HL-60 (cell line): ENCODE measurements around the gene MYH10.

ENCODE experiments used
- DNase-seq, 2 experiments: peaks; one replicate each; pipeline ENCODE4 v3.0.0-alpha.2; 2010 to 2020; ENCODE audit warnings: low read depth in 1 of 2, low spot score in 1 of 2
- H3K27ac ChIP-seq: fragments of 250-450 bp; sonication (Bioruptor Pico); replicated peaks from 2 replicates; pipeline ENCODE4 v1.5.1; 2020; ENCODE audit warnings: mild to moderate bottlenecking, moderate library complexity
- H3K27me3 ChIP-seq: fragments of 250-450 bp; sonication (Bioruptor Pico); 2 replicates; pipeline ENCODE4 v1.5.1; 2021; ENCODE audit warnings: mild to moderate bottlenecking, moderate library complexity; ENCODE audit not compliant: insufficient read depth, poor library complexity, severe bottlenecking
- H3K4me3 ChIP-seq: replicated peaks from 2 replicates; pipeline ENCODE4 v1.5.1; 2011; ENCODE audit warnings: mild to moderate bottlenecking, control low read depth, low read length; ENCODE audit not compliant: insufficient read depth
- CTCF ChIP-seq: IDR thresholded peaks from one replicate; pipeline ENCODE4 v1.5.1; 2011; ENCODE audit warnings: low read length, control low read depth, inconsistent platforms; ENCODE audit not compliant: insufficient read depth
- GABPA ChIP-seq: IDR thresholded peaks from 2 replicates; pipeline ENCODE4 v1.6.1; 2012; ENCODE audit warnings: low read depth
- POLR2AphosphoS5 ChIP-seq: IDR thresholded peaks from 2 replicates; pipeline ENCODE4 v1.6.1; 2012; ENCODE audit warnings: low read depth
- REST ChIP-seq: IDR thresholded peaks from 2 replicates; pipeline ENCODE4 v1.6.1; 2012; ENCODE audit warnings: low read depth; ENCODE audit not compliant: insufficient replicate concordance
- SPI1 ChIP-seq: IDR thresholded peaks from 2 replicates; pipeline ENCODE4 v1.6.1; 2012; ENCODE audit warnings: low read depth, mild to moderate bottlenecking, borderline replicate concordance

The MYH10 gene

GRCh38 chr17:8481089-8481488 lies 149.4 kb downstream of the MYH10 start:
- no peaks in the 10 kb centered on the region for H3K27me3 ChIP-seq
- no peak overlapping the region for H3K4me3 ChIP-seq
- DNase-seq = no peak
- no peak overlapping the region for H3K27ac ChIP-seq
- no peak for TF ChIP-seq SPI1
- TF ChIP-seq POLR2AphosphoS5 = no peak
- no peak for TF ChIP-seq CTCF
- TF ChIP-seq REST = no peak
- TF ChIP-seq GABPA = no peak

DNA sequence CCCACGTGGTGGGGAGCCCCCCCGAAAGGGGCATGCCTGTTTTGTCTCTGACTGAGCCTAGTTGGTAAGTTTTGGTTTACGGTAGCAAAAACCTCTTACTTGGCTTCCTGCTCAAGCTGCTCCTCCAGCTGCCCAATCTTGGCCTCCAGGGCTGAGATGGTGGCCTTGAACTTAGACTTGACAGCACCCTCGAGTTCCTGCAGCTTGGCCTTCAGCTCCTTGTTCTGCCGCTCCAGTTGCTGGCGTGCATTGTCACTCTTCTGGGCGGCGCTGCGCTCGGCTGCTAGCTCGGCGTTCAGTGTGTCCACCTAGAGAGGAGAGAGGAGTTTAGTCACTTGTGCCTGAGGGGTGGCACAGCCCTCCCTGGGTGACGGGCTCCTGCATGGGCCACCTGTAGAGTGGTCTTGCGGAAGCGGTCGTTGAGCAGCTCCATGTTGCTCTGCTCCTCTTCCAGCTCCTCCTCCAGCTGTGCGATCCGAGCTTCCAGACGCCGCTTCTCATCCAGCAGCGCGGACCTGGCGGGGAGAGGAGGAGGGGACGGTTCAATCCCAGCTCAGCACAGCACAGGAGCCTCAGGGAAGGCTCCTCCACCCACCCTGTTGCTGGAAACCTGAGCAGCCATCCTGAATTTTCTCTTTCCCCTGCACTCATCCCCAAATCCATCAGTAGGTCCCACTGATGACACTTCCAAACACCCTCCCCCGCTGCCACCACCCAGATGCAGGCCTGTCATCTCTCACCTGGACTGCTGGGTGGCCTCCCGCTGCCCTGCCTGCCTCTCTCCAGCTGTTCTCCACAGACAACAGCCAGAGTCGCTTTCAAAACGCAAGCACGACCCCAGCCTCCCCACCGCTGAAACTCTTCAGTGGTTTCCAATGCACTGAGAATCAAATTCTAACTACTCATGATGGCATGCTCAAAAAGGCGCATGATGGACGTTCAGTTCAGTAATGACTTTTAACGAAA lies 150.2 kb downstream of the MYH10 start:
- Histone ChIP-seq H3K4me3 (no peak overlapping the region), H3K27ac (no peak overlapping the region), H3K27me3 (no peaks in the 10 kb centered on the region)
- no peak for TF ChIP-seq GABPA
- TF ChIP-seq REST = no peak
- TF ChIP-seq SPI1 = no peak
- TF ChIP-seq POLR2AphosphoS5 = no peak
- TF ChIP-seq CTCF = no peak
- no peak for DNase-seq

DNA sequence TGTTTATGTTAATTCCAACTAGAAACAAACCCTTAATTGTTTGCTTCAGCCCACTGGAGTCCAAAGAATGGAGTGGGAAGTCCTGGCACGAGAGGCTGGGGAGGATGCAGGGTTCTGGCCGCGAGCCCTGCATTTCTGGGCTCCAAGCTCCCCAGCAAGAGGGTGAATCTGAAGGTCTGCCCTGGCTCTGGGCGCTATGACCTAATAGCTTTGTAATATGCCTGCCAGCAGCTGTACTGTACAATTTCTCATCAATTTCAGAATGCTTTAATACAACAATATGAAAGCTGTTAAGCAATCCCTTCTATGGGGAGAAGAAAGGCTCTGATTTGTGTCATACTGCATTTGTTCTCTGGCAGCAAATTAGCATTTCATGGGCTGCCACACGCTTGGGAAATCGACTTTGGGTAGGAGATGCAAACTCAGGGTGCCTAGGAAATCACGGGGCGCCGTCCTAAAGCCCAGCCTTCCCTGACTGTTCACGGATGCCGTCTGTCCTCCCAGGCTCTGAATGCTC lies 151.0 kb downstream of the MYH10 start:
- no peak for DNase-seq
- no peak overlapping the region for H3K4me3 ChIP-seq
- TF ChIP-seq POLR2AphosphoS5 = no peak
- no peak for TF ChIP-seq CTCF
- no peak for TF ChIP-seq SPI1
- no peak for TF ChIP-seq REST
- TF ChIP-seq GABPA = no peak
- H3K27ac ChIP-seq = no peak overlapping the region
- H3K27me3 ChIP-seq = no peaks in the 10 kb centered on the region
